Hepatocyte (in vitro differentiated cells): ENCODE data around the gene TMEM252. TPM values are rescaled to one million over a fixed set of nuclear protein-coding genes. Genes with fewer than 3 reads are reported as not detected.
A peak's percentile ranks its signal among the peaks of the same experiment; 100 is the strongest.

ENCODE experiments used
- DNase-seq: peaks from one replicate; pipeline ENCODE4 v3.0.0-alpha.2; 2016; ENCODE audit warnings: low spot score
- H2AFZ ChIP-seq: fragments of 200-600 bp; sonication (generic); 2 replicates; pipeline ENCODE4 v1.6.0; 2016; ENCODE audit warnings: antibody characterized with exemption, mild to moderate bottlenecking
- H3K27ac ChIP-seq: fragments of 200-600 bp; sonication (generic); 2 replicates; pipeline ENCODE4 v1.5.1; 2016; ENCODE audit warnings: mild to moderate bottlenecking
- H3K27me3 ChIP-seq: fragments of 200-600 bp; sonication (generic); 2 replicates; pipeline ENCODE4 v1.6.1; 2016
- H3K36me3 ChIP-seq: fragments of 200-600 bp; sonication (generic); replicated peaks from 2 replicates; pipeline ENCODE4 v1.5.1; 2016; ENCODE audit warnings: low read depth; ENCODE audit not compliant: insufficient read depth
- H3K4me1 ChIP-seq: fragments of 200-600 bp; sonication (generic); 2 replicates; pipeline ENCODE4 v1.5.1; 2016; ENCODE audit warnings: mild to moderate bottlenecking, moderate library complexity; ENCODE audit not compliant: insufficient read depth
- H3K4me2 ChIP-seq: fragments of 200-600 bp; sonication (generic); 2 replicates; pipeline ENCODE4 v1.6.0; 2016
- H3K4me3 ChIP-seq: fragments of 200-600 bp; sonication (generic); 2 replicates; pipeline ENCODE4 v1.5.1; 2016; ENCODE audit warnings: mild to moderate bottlenecking
- H3K79me2 ChIP-seq: fragments of 200-600 bp; sonication (generic); 2 replicates; pipeline ENCODE4 v1.6.0; 2017; ENCODE audit warnings: mild to moderate bottlenecking
- H3K9me2 ChIP-seq: fragments of 200-600 bp; sonication (generic); replicated peaks from 2 replicates; pipeline ENCODE4 v1.6.0; 2017; ENCODE audit warnings: mild to moderate bottlenecking; ENCODE audit not compliant: insufficient read depth
- H3K9me3 ChIP-seq: fragments of 200-600 bp; sonication (generic); 2 replicates; pipeline ENCODE4 v1.5.1; 2016; ENCODE audit warnings: low read depth, mild to moderate bottlenecking
- H4K20me1 ChIP-seq: fragments of 200-600 bp; sonication (generic); 2 replicates; pipeline ENCODE4 v1.6.0; 2016; ENCODE audit warnings: mild to moderate bottlenecking; ENCODE audit not compliant: insufficient read depth, poor library complexity, severe bottlenecking
- EZH2 ChIP-seq: fragments of 200-600 bp; sonication (generic); IDR thresholded peaks from 2 replicates; pipeline ENCODE4 v1.6.1; 2016; ENCODE audit warnings: antibody characterized with exemption, mild to moderate bottlenecking, borderline replicate concordance
- EZH2phosphoT487 ChIP-seq: fragments of 200-600 bp; sonication (generic); IDR thresholded peaks from one replicate; pipeline ENCODE4 v1.6.1; 2018; ENCODE audit warnings: antibody characterized with exemption, mild to moderate bottlenecking, low read depth, moderate library complexity; ENCODE audit not compliant: unreplicated experiment, severe bottlenecking
- WGBS: methylation state at CpG from one replicate; pipeline ENCODE4 v1.1.6; 2016; ENCODE audit warnings: low lambda C conversion rate; ENCODE audit errors: missing lambda C conversion rate; 5-methylcytosine and 5-hydroxymethylcytosine counted together
- polyA plus RNA-seq: library from polyadenylated mRNA; unstranded; fragments of >200 nt; fragmentation: Nextera tagmentation; extraction: Ambion mirVana; gene quantifications from 2 replicates; pipeline ENCODE4 v1.2.1, GENCODE V29; 2016
- total RNA-seq: library from RNA; depleted of rRNA; stranded (reverse); fragments of >200 nt; gene quantifications from 2 replicates; pipeline ENCODE4 v1.2.3, GENCODE V29; 2014
- TF ChIP-seq, protein P1 (sequence below): fragments of 200-600 bp; sonication (generic); IDR thresholded peaks from 2 replicates; pipeline ENCODE4 v1.5.1; 2016; ENCODE audit warnings: antibody characterized with exemption, mild to moderate bottlenecking; ENCODE audit not compliant: poor library complexity

TMEM252 gene
- total and polyA plus RNA-seq, 2 experiments from 2014 or later = 0.16 TPM; not detected in 1

DNA sequence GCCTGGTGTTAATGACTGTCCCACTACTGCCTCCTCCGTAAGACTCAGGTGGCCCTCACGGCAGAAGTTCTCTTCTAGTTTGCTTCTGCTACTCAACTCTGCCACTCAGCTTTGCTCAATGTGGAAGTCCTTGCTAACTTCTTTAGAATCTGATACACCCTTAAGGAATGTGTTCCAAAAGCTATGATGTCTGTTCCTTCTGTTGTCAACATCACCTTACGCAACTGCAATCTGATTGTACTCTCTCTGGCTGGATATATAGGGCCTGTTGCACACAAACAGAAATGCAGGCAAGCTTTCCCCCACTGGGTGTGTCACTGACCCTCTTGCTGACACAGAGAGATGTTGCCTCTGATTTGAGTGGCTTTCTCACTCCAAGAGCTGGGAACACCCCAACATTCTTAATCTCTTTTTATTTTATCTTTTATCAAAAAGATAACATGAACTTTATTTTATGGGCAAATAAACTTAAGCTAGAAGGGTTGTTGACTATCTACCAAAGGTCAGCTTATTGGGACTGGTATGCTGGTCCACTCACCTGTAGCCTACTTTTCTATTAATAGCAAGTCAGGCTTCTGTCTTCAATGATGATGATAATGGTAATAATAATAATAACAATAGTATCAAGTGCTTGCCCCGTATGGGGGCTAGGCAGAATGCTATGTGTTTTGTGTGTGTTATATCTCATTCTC lies 25.2 kb downstream of the TMEM252 start:
- Histone ChIP-seq H3K36me3 (no peaks in the 10 kb centered on the region), H2AFZ (no peak overlapping the region), H3K79me2 (no peaks in the 10 kb centered on the region), H3K27ac (peak overlapping the region; percentile 62), H3K4me2 (peak overlapping the region; percentile 42), H3K4me1 (peaks cover 7% of the 10 kb centered on the region), H3K9me2 (no peaks in the 10 kb centered on the region), H4K20me1 (no peaks in the 10 kb centered on the region), H3K27me3 (no peaks in the 10 kb centered on the region), H3K9me3 (no peaks in the 10 kb centered on the region), H3K4me3 (no peak overlapping the region)
- TF ChIP-seq EZH2 (no peak), EZH2phosphoT487 (no peak)
- TF ChIP-seq, protein P1, sequence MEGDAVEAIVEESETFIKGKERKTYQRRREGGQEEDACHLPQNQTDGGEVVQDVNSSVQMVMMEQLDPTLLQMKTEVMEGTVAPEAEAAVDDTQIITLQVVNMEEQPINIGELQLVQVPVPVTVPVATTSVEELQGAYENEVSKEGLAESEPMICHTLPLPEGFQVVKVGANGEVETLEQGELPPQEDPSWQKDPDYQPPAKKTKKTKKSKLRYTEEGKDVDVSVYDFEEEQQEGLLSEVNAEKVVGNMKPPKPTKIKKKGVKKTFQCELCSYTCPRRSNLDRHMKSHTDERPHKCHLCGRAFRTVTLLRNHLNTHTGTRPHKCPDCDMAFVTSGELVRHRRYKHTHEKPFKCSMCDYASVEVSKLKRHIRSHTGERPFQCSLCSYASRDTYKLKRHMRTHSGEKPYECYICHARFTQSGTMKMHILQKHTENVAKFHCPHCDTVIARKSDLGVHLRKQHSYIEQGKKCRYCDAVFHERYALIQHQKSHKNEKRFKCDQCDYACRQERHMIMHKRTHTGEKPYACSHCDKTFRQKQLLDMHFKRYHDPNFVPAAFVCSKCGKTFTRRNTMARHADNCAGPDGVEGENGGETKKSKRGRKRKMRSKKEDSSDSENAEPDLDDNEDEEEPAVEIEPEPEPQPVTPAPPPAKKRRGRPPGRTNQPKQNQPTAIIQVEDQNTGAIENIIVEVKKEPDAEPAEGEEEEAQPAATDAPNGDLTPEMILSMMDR = no peak
- 71% methylated on average over 4 of the region's 4 CpGs for WGBS
- peak; percentile 64 for DNase-seq

DNA sequence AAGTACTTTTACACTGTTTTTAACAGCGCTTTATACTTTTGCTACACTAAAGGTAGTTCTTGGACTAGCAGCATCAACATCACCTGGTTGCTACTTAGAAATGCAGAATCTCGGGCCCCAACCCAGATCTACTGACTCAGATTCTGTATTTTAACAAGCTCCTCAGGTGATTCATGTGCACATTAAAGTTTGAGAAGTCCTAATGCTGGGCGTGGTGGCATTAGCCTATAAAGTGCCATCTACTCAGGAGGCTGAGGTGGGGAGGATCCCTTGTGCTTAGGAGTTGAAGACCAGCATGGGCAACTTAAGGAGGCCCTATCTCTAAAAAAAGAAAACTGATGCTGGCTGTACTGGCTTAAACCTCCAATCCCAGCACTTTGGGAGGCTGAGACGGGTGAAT lies 26.7 kb downstream of the TMEM252 start:
- no peaks in the 10 kb centered on the region for H3K36me3 ChIP-seq
- H3K4me3 ChIP-seq = no peak overlapping the region
- no peak for DNase-seq
- no peak overlapping the region for H2AFZ ChIP-seq
- H3K9me3 ChIP-seq = no peaks in the 10 kb centered on the region
- H4K20me1 ChIP-seq = no peaks in the 10 kb centered on the region
- no peaks in the 10 kb centered on the region for H3K27me3 ChIP-seq
- no peaks in the 10 kb centered on the region for H3K79me2 ChIP-seq
- H3K4me2 ChIP-seq = no peak overlapping the region
- TF ChIP-seq, protein P1 = no peak
- TF ChIP-seq EZH2 (no peak), EZH2phosphoT487 (no peak)
- no peaks in the 10 kb centered on the region for H3K9me2 ChIP-seq
- no peak overlapping the region for H3K27ac ChIP-seq
- 93% methylated on average over 4 of the region's 4 CpGs for WGBS
- H3K4me1 ChIP-seq = peaks cover 7% of the 10 kb centered on the region

DNA sequence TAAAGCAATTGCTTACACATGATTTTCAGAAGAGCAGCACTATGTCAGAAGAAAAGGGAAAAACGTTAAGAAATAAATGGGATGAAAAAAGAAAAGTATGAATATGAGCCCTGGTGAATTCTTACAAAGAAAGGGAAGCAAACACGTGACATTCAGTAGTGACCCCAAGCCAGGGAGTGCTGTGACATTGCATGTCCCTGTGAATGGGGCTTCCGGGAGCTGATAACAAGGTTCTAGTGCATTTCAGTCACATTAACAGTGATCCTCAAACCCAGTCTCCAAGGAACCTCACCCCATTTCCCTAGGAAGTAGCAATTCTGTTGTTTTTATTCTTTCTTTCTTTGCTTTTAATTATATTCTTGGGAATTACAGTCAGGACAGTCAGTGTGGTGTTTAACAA lies 27.3 kb downstream of the TMEM252 start:
- Histone ChIP-seq H3K4me2 (no peak overlapping the region), H3K36me3 (no peaks in the 10 kb centered on the region), H3K27ac (no peak overlapping the region), H2AFZ (no peak overlapping the region), H3K4me1 (peaks cover 7% of the 10 kb centered on the region), H3K27me3 (no peaks in the 10 kb centered on the region), H3K4me3 (no peak overlapping the region), H3K9me3 (no peaks in the 10 kb centered on the region), H4K20me1 (no peaks in the 10 kb centered on the region), H3K9me2 (no peaks in the 10 kb centered on the region), H3K79me2 (no peaks in the 10 kb centered on the region)
- WGBS = 72% methylated on average over 3 of the region's 3 CpGs
- TF ChIP-seq, protein P1 = no peak
- no peak for TF ChIP-seq EZH2phosphoT487
- no peak for TF ChIP-seq EZH2
- no peak for DNase-seq
